NCI-H1417 (cell line): ENCODE data around the gene CKAP5.
"Not testable (repeated sequence)": the region's sequence is repeated elsewhere in the genome, so short reads cannot be mapped to it uniquely, and the experiment has no call there.

Experiments
- DNase-seq, 3 experiments: peaks; one replicate each; lab custom pipeline; 2025; lab: John Stamatoyannopoulos, UW

Gene CKAP5

DNA sequence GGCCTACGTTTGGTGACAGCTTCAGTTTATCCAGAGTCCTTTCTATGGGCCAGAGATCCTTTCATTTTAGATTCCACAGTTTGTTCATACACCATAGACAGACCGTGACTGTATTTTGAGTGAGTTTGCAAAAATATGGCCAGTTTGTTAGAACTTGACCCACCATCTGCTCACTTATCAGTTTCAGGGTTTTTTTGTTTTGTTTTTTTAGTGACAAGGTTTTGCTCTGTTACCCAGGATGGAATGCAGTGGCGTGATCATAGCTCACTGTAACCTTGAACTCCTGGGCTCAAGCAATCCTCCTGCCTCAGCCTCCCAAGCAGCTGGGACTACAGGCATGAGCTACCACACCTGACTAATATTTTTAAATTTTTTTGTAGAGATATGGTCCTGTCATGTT lies 9.1 kb upstream of the CKAP5 start:
- no peak for DNase-seq

DNA sequence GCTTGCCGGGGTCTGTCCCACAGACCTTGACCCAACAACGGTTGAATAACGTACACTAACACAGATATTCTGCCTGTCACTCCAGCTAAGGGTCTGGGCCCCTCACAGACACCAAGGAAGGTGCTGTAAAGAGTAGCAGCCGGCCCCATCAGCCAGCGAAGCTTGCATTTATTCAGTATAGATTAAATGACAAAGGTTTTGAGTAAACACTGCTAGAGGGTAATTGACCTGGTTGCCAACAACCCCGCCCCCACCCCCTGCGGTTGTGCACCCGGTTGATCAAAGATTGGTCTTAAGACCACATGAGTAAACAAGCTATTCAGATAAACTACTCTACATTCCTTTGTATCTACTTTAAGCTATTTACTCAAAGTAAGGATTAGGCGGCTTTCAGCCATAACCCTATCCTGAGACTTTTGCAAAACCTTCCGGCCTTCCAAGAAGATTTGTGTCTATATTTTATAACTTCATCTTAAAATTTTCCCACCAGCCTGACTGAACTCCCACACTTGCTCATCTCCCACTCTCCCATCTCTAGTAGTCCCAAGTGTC lies 4.8 kb upstream of the CKAP5 start:
- no peak for DNase-seq

DNA sequence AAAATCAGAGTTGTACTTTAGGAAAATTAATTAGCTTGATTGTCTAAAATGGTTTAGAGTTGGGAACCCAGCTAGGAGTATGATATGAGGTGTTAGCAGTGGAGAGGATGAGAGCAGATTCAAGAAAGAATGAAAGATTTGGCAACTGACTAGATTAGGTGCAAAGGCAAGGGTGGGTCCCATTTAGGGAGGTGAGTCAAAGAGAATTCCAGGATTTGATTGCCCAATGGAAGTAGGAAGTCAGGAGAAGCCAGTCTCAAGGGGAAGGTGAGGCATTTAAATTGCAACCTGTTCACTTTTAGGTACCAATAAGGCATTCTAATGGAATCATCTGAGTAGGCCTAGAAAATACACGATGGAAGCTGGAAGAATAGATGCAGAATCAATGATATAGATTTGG lies 3.6 kb upstream of the CKAP5 start:
- no peak for DNase-seq

DNA sequence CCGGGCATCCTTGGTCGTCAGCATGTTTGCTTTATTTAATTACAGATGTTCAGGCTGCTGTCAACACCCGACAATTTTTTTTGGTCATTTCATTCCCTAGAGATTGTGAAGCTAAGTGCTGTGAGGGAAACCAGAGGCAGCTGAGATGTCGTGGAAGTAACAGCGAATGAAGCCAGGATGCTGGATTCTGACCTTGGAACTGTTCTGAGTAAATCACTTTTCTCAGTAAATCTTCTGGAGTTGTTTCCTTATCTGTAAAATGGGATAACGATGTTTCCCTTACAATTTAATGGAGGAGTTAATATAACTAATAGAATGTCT lies 390 bp upstream of the CKAP5 start:
- DNase-seq: no peak

DNA sequence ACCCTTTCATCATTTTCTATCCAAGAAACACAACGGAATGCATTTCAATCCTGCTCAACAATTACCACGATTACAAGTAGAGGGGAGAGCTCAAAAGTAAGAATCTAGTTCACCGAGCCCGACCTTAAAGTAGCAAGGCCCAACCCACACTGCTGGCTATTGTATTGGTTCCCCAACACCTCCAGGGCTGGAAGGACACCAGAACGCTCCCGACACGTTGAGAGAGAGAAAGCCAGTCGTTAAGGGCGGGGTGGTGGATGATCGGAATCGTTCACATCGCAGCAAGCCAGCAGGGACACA lies 690 bp downstream of the CKAP5 start:
- DNase-seq: no peak

DNA sequence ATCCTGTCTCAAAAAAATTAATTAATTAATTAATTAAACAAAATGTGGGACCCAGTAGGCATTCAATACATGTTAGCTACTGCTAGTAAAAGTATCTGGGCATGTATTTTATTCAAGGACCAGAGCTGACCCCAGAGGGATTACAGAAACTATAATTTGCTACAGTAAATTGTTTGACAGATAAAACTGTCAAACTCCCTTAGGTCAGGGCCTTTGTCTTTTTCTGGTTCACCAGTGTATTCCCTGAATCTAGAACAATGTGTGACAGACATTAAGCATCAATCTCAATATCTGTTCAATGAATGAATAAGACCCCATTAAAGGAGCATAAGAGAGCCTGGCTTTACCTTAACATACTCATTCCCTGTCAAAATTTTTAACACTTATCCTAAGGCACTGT lies 6.0 kb downstream of the CKAP5 start:
- DNase-seq: no peak

DNA sequence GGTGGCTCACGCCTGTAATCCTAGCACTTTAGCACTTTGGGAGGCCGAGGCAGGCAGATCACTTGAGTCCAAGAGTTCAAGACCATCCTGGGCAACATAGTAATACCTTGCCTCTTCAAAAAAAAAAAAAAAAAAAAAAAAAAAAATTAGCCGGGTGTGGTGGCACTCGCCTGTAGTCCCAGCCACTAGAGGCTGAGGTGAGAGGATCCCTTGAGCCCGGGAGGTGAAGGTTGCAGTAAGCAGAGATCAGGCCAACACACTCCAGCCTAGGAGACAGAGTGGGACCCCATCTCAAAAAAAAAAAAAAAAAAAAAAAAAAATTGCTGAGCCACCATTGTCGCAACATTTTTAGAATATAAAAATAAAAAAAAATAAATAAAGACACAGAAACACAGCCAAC lies 7.6 kb downstream of the CKAP5 start:
- no peak for DNase-seq

DNA sequence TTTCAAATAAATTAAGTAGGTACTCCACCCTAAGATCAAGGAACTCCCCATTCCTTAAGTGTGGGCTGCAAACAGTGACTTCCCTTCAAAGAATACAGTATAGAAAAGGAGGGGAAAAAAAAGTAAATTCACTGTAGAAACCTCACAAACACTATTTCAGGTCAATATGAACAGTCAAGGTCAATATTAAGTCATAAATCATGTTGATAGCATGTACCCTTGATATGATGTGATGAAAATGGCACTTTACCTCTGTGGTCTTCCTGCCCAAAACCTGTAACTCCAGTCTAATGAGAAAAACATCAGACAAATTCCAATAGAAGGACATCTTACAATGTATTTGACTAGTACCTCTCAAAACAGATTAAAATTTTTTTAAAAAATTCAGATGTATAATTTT lies 8.2 kb downstream of the CKAP5 start:
- DNase-seq: no peak

DNA sequence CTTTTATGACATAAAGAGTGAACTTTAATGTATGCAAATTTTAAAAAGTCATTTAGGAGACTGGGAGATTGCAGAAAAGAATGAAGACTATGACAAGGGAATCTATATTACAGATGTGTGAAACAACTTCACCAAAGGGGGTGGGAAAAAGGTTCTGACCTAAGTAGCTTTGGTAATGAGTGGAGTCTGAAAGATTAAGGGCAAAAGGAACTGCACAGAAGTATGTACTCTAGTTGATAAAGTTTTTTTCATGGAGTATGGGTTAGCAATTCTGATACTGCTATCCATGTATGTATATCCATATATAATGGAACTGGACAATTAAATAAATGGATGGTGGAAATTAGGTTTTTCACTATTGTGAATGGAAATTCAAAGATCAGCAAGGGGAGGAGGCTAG lies 9.2 kb downstream of the CKAP5 start:
- DNase-seq: no peak

DNA sequence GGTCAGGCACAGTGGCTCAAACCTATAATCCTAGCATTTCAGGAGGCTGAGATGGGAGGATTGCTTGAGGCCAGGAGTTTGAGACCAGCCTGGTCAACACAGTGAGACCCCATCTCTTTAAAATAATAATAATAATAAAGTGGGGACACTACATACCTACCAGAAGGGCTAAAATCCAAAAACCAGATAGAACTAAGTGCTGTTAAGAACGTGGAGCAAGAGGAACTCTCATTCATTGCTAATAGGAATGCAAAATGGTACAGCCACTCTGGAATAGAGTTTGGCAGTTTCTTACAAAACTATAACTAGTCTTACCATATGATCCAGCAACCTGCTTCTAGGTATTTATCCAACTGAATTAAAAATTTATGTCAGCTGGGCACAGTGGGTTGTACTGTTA lies 9.6 kb downstream of the CKAP5 start:
- DNase-seq: no peak

DNA sequence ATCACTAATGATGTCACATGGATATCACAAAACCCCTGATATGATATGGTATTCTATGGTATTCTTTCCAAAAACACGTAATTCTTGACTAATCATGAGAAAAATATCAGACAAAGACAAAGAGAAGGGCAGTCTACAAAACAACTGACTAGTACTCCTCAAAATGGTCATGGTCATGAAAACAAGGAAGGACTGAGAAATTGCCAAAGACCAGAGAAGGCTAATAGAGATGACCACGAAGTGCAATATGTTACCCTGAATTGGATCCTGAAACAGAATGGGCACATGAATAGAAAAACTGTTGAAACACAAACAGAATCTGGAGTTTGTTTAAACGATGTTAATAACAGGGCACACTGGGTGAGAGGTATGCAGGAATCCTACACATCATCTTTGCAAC lies 10.2 kb downstream of the CKAP5 start:
- DNase-seq: no peak

DNA sequence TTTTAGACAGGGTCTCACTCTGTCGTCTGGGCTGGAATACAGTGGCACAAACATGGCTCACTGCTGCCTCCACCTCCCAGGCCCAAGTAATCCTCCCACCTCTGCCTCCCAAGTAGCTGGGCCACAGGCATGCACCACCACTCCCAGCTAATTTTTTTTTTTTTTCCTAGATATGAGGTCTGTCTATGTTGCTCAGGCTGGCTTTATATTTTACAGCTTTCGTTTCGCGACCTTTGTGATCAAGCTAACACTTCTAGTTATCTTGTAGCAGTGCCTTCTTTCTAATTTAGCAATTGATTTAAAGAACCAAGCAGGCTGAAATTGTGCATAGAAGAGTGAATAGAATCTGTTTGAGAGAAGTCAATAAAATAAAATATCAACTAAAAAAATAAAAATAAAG lies 11.3 kb downstream of the CKAP5 start:
- DNase-seq: no peak

DNA sequence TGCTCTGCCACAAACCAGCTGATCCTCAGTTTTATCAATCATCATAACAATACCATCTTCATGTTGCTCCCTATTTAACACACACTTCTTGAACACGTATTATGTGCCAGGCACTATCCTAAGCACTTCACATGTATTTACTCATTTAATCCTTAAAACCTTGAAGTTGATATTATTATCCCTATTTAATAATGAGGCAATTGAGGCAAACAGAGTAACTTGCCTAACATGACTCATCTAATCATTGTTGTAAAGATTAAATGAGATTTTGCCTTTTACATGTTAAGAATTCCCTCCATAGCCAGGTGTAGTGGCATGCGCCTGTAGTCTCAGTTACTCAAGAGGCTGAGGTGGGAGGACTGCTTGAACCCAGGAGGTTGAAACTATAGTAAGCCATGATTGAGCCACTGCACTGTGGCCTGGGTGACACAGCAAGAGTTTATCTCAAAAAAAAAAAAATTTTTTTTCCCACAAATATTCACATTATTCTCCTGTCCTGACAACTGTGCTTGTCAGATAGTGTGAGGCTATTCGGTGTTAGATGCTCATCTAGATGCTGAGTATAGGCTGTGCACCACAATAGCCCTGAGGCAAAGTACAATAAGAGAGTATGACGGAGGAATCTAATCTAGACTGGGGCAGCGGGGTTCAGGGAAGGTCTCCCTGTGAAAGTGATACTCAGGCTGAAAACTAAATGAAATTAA lies 13.4 kb downstream of the CKAP5 start:
- no peak for DNase-seq

DNA sequence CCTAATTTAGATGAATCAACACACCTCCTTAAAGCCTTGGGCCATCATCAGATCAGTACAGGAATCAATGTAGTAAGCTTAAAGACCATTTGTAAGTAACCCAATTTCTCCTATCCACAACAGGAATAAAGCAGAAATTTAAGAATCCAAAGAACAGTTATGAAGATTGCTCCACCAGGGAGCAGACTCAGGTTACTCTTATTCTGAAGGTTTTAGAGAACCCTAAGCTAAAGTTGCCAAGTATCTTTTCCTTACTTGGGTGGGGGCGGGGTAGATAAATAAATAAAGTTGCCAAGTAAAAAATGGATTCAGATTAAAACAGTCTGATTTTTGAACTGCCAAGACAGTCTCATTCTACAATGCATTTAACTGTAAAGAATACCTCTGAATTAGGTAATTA lies 18.1 kb downstream of the CKAP5 start:
- no peak for DNase-seq

DNA sequence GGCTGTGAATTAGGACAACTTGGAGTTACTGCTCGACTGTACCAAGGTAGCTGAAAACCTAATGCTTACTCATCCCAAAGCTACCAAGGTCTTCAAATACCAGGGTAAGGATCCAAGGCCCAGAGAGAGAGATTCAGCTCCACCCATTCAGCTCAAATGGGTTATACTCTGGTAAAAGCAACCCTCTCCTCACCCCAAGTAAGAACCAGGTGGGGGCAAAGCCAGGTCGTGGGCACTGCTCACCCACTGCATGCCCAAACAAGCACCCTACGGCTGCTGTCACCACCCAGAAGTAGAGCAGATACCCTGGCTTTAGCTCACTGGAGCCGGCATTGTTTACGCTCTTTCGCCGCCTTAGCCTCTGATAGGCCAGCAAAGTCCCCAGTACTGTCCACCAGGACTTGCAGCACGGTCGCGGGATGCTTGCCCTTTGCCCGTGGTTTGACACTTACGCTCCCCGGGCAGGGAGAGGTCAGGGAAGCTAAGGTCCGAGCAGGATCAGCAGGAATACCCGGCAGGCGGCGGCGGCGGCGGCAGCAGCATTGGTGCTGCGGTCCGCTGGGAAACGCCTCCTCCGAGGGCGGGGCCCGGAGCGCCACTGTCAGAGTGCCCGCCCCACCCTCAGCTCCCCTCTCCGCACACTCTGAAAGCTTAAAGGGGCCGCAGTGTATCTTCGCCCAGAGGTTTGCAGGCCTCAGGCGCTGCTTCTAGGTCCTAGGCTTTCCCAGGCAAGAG lies 19.6 kb downstream of the CKAP5 start:
- DNase-seq: peak; percentile 27 to 65 (median 36)

DNA sequence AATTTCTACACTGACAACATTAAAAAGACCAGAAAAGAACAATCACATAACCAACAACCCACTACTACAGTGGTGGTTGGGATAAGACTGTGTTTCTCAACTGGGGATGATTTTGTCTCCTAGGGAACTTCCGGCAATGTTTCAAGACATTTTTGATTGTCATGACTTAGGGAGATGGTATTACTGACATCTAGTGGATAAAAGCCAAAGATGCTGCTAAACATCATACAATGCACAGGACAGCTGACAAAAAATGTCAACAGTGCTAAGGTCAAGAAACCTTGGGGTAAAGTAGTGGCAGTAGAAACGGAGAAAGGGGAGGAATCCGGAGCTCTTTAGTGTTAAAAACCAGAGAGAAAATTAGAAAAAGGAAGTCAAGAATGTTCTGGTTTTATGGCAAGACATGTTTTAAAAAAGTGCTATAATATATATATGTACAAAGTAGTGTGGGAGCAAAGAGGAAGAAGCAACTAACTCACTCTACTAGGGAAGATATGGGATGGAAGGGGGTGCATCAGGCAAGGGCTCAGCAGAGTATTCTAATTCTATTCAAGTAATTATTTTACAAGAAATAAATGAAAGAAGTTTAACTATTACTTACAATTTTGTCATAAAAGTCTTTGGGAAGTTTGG lies 37.2 kb downstream of the CKAP5 start:
- peak in 1 of 3 experiments; percentile 35 for DNase-seq

DNA sequence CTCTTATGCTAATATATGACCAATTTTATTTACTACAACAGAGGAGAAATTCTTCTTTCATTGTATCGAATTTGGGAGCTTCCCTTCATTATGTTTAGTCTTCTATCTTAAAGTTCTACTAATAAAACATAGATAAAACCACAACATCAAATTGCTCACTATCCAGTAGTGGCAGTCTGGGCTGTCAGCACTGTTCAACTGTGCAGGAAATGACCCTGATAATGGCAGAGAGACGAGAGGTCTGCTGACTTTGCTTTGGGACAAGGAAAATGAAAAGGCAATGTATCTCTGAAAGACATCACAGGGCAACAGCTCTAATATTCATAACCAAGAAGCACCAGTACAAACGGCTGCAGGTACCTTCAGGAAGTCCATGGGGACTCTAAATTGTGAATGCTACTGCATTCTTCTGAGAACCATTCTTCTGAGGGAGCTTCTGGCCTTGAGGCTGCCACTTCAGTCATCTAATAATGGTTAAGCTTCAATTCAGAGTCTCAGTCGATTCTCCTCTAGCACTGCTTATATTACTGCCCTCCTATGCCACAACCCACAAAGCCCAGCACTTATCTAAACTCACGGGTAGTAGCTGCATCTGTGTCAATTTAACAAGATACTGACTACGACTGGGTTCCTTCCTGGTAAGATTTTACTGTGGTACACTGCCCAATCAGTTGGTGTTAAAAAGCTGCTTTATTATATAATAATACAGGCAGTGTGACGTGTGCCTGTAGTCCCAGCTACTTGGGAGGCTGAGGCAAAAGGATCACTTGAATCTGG lies 44.2 kb downstream of the CKAP5 start:
- no peak for DNase-seq

DNA sequence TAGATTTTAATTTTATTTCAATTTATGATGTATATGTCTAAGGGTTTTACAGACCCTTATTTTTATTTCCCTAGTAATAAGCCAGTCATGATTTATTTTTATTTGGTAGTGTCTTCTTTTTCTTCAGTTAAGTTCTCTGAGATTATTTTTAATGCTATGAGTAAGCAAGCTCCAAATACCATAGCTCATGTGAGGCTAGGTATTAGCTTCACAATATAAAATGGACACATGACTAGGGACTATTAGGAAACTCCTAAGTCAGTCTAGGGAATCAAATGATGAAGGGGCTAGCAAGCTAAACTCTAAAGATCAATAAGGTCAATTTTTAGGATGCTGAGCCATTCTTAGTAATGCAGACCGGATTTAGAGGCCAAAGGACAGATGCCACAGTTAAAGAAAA lies 45.9 kb downstream of the CKAP5 start:
- no peak for DNase-seq

DNA sequence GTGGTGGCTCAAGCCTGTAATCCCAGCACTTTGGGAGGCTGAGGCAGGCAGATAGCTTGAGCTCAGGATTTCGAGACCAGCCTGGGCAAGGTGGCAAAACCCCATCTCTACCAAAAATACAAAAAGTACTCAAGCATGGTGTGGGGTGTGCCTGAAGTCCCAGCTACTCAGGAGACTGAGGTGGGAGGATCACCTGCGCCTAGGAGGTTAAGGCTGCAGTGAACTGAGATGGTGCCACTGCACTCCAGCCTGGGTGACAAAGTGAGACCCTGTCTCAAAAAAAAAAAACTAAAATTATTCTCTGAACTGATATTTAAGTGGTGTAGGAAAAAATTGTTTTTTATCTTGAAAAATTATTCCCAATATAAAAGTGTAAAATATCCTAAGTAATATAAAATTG lies 46.4 kb downstream of the CKAP5 start:
- not testable (repeated sequence) for DNase-seq

DNA sequence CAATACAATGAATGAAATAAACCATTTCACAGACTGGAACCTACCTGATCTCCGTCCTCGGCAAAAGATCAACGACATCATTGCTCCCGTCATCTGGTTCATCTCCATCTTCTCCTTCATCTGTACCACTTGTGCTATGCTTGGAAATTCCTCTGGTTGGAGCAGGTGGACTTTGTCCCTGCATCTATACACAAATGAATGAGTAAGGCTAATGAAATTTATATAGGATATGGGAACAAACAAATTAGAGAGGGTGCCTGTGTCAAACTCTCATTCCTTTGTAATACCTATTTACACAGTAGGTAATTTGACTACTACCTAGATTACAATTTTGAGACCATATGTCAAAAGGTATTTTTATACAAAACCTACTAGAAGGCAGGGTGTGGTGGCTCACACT lies 67.7 kb downstream of the CKAP5 start:
- no peak for DNase-seq

DNA sequence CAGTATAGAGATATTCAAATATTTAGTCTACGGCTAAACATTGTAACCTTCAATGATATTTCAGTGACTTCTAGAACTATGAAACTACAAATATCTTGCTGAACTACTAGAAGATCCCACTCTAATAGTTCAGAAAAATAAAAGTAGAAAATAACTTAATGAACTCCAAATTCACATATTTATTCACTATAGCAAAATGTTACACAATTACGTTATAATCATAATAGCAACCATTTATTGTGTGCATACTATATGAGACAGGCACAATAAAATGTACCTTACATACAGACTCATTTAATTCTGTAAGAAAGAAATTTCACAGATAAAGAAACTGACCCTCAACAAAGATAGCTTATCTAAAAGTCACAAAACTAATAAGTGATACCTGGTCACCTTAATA lies 69.2 kb downstream of the CKAP5 start:
- DNase-seq: no peak

DNA sequence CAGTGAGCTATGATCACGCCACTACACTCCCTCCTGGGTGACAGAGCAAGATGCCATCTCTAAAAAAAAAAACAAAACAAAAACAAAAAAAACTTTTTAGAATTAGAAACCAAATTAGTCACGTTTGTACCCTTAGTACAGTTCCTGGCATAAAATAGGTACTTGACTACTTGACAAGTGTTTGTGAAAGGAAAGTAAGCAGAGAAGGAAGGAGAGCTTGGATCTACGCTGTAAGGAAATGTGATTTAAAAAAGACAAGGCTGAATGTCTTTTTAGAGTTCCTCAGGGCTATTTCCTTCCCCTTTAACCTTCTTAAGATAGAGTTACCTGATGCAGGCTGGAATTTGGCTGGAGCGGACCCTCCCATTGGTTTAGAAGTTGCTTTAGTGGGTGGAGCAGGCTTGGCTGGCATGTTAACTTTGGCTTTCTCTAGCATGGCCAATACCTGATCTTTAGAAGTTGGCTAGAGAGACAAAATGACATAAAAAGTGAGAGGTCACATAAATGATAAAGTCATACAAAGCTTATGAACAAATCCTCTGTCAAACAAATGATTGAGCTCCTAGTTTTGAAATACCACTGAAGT lies 76.4 kb downstream of the CKAP5 start:
- DNase-seq: no peak
